Gastroesophageal sphincter (tissue), 3 donors: ENCODE results near the gene FAM13A.

ENCODE experiments used
- POLR2A ChIP-seq, 2 donors: fragments of 450-650 bp; IDR thresholded peaks; one replicate each; pipeline ENCODE4 v1.6.1; 2017; ENCODE audit warnings: antibody characterized with exemption in 2 of 2, mild to moderate bottlenecking in 2 of 2, moderate library complexity in 1 of 2
- TF ChIP-seq, protein P1 (sequence below), 4 experiments: fragments of 200-600 bp in 2 of 4; fragments of 450-650 bp in 2 of 4; sonication (generic) in 1 of 4; IDR thresholded peaks; one replicate each; pipeline ENCODE4 v1.5.1; 2017 to 2019; ENCODE audit warnings: antibody characterized with exemption in 4 of 4, mild to moderate bottlenecking in 2 of 4, moderate library complexity in 2 of 4

GRCh38 chr4:89021062-89021461, 35.9 kb downstream of the FAM13A start:
- TF ChIP-seq, protein P1, sequence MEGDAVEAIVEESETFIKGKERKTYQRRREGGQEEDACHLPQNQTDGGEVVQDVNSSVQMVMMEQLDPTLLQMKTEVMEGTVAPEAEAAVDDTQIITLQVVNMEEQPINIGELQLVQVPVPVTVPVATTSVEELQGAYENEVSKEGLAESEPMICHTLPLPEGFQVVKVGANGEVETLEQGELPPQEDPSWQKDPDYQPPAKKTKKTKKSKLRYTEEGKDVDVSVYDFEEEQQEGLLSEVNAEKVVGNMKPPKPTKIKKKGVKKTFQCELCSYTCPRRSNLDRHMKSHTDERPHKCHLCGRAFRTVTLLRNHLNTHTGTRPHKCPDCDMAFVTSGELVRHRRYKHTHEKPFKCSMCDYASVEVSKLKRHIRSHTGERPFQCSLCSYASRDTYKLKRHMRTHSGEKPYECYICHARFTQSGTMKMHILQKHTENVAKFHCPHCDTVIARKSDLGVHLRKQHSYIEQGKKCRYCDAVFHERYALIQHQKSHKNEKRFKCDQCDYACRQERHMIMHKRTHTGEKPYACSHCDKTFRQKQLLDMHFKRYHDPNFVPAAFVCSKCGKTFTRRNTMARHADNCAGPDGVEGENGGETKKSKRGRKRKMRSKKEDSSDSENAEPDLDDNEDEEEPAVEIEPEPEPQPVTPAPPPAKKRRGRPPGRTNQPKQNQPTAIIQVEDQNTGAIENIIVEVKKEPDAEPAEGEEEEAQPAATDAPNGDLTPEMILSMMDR (IDR thresholded peaks at IDR 0.05): no peak
- TF ChIP-seq POLR2A (IDR thresholded peaks at IDR 0.05): no peak
